Lower leg skin (tissue), 3 donors: ENCODE data around the gene CLEC19A.
"Not testable (repeated sequence)": the region's sequence is repeated elsewhere in the genome, so short reads cannot be mapped to it uniquely, and the experiment has no call there.

ENCODE experiments used
- POLR2A ChIP-seq, 2 donors: fragments of 450-650 bp; IDR thresholded peaks; one replicate each; pipeline ENCODE4 v1.6.1; 2016 to 2017; ENCODE audit warnings: antibody characterized with exemption in 2 of 2, mild to moderate bottlenecking in 1 of 2, moderate library complexity in 1 of 2
- TF ChIP-seq, protein P1 (sequence below), 3 donors: fragments of 450-650 bp; IDR thresholded peaks; one replicate each; pipeline ENCODE4 v1.5.1; 2016; ENCODE audit warnings: antibody characterized with exemption in 3 of 3, mild to moderate bottlenecking in 3 of 3, moderate library complexity in 2 of 3

DNA sequence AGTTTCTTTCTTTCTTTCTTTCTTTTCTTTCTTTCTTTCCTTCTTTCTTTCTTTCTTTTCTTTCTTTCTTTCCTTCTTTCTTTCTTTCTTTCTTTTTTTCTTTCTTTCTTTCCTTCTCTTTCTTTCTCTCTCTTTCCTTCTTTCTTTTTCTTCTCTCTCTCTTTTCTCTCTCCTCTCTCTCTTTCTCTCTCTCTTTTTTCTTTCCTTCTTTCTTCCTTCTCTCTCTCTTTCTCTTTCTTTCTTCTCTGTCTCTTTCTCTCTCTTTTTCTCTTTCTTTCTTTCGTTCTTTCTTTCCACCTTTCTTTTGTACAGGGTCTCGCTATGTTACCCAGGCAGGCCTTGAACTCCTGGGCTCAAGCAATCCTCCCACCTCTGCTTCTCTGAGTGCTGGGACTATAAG, 35.7 kb downstream of the CLEC19A start:
- TF ChIP-seq, protein P1, sequence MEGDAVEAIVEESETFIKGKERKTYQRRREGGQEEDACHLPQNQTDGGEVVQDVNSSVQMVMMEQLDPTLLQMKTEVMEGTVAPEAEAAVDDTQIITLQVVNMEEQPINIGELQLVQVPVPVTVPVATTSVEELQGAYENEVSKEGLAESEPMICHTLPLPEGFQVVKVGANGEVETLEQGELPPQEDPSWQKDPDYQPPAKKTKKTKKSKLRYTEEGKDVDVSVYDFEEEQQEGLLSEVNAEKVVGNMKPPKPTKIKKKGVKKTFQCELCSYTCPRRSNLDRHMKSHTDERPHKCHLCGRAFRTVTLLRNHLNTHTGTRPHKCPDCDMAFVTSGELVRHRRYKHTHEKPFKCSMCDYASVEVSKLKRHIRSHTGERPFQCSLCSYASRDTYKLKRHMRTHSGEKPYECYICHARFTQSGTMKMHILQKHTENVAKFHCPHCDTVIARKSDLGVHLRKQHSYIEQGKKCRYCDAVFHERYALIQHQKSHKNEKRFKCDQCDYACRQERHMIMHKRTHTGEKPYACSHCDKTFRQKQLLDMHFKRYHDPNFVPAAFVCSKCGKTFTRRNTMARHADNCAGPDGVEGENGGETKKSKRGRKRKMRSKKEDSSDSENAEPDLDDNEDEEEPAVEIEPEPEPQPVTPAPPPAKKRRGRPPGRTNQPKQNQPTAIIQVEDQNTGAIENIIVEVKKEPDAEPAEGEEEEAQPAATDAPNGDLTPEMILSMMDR (IDR thresholded peaks at IDR 0.05): not testable (repeated sequence)
- TF ChIP-seq POLR2A (IDR thresholded peaks at IDR 0.05): not testable (repeated sequence)
